ENCODE measurements around the gene USP5.

DNA sequence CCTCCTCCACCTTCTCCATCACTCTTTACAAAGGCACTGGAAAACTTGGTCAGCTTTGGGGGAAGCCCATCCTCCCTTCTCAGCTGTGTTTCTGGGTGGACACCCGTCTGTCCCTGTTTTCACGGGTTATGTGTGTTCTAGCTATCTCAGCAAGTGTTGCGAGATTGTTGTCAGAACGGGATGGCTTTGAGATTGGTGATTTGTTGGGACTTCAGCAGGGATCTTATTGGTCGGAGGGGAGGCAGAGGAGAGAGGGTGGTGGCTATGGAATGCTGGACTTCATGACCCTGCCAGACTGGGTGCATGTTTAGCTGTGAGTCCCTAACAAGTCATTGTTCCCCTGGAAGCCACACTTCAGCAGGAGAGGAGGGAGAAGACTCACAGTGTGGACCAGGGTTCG is 2.1 kb downstream of the USP5 start:
- TF ChIP-seq CTCF (conservative IDR thresholded peaks at IDR 0.05): no peak
- no peak for TF ChIP-seq EZH2 (IDR thresholded peaks at IDR 0.05; ENCODE audit: low read depth)
